ENCODE results near the gene SMIM28.

Gene SMIM28

DNA sequence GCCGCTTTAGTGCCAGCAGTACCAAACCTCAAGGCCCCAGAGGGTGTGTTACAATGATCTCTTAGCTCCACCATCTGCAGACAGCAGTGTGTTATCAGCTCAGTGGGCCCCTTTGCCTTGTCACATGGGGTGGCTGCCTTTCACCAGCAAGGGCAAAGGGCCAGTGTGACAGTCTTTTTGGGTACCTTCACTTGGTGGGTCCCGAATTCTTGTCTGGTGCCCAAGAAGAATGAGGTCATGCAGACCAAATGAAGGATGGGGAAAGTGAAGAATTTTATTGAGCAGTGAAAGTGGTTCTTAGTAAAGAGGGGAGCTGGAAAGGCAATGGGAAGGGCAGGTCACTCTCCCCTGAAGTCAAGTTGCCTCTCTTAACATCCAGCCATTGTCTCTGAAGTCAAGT, 2.9 kb upstream of the SMIM28 start:
- no peak for DNase-seq

GRCh38 chr6:138377042-138377441, 663 bp upstream of the SMIM28 start:
- DNase-seq = no peak

- DNase-seq = no peak
Observed at GRCh38 chr6:138378463-138378862, 758 bp downstream of the SMIM28 start.

GRCh38 chr6:138382498-138383265, 5.0 kb downstream of the SMIM28 start:
- DNase-seq = no peak

DNA sequence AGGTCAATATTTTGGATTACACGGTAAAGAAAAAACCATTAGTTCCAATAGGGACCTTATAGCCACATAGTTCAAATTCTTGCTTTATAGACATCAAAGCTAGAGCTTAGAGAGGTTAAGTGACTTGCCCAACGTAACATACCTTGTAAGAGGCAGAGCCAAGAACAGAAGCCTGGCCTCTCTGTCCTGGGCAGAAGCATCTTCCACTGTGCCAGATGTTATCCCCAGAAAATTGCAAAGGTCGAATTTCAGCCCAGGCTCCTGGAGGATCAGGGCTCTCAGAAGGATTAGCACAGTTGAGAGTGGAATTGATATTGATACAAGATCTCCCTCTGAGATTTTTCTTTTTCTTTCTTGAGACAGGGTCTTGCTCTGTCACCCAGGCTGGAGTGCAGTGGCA, 6.1 kb downstream of the SMIM28 start:
- DNase-seq = no peak

- DNase-seq = no peak
Observed at GRCh38 chr6:138386897-138387296, 9.2 kb downstream of the SMIM28 start.

- DNase-seq = no peak
Observed at GRCh38 chr6:138387577-138388368, 10.1 kb downstream of the SMIM28 start.

DNA sequence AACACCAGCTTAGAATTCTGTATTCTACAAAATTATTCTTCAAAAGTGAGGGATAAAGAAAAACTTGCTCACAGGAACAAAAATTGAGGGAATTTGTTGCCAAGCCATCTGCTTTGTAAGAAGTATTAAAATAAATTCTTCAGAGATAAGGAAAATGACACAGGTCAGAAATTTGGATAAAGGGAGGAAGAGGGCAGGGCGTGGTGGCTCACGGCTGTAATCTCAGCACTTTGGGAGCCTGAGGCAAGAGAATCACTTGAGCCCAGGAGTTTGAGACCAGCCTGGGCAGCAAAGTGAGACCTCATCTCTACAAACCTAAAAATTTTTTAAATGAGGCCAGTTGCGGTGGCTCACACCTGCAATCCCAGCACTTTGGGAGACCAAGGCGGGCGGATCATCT, 11.8 kb downstream of the SMIM28 start:
- DNase-seq = no peak

DNA sequence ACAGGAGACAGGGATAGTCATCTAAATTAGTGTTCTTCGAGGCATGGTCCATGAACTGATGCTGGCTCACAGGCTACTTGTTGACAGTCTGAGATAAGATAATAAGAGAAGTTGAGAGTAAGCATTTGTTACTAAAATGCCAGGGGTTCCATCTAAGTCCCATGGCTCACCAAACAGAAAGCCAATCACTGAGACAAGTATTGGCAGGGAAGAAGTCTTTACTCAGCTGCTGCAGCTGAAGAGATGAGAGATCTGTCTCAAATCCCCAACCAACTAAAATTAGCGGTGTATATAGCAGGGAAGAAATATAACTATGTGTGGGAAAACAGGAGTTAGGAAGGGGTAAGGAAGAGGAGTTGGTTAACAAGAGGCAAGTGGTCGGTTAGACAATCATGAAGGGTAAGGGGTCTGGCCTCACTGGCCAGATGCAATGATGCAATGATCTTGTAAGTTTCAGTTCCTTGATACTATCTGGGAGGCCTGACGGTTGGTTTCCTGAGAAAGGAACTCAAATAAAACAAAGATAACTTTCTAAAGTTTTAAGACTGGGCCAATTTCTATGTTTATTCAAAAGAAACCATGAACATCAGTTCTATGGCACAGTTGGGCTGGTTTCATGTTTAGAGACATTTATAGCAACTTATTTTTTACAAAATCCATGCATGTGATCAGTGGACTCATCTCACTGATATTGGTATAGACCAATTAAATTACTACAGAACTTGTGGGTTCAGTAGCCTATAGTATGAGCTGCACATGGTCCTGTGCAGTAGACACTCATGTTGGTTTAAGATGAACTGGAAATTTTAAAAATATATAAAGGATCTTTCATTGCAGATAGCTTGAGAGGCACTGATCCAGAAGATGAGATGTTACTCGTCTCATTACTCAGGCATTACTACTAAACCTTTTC, 16.4 kb downstream of the SMIM28 start:
- DNase-seq = no peak

DNA sequence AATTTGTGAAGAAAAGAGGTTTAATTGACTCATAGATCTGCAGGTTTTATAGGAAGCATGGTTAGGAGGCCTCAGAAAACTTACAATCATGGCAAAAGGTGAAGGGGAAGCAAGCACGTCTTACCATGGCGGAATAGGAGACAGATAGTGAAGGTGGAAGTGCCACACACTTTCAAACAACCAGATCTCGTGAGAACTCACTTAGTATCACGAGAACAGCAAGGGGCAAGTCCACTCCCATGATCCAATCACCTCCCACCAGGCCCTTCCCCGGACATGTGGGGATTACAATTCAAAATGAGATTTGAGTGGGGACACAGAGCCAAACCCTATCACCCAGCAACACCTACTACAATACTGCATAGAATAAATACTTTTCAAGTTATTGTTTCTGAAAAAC, 19.0 kb downstream of the SMIM28 start:
- no peak for DNase-seq

GRCh38 chr6:138397128-138398122, 19.7 kb downstream of the SMIM28 start:
- DNase-seq = no peak

- no peak for DNase-seq
Observed at GRCh38 chr6:138400326-138400725, 22.6 kb downstream of the SMIM28 start.

DNA sequence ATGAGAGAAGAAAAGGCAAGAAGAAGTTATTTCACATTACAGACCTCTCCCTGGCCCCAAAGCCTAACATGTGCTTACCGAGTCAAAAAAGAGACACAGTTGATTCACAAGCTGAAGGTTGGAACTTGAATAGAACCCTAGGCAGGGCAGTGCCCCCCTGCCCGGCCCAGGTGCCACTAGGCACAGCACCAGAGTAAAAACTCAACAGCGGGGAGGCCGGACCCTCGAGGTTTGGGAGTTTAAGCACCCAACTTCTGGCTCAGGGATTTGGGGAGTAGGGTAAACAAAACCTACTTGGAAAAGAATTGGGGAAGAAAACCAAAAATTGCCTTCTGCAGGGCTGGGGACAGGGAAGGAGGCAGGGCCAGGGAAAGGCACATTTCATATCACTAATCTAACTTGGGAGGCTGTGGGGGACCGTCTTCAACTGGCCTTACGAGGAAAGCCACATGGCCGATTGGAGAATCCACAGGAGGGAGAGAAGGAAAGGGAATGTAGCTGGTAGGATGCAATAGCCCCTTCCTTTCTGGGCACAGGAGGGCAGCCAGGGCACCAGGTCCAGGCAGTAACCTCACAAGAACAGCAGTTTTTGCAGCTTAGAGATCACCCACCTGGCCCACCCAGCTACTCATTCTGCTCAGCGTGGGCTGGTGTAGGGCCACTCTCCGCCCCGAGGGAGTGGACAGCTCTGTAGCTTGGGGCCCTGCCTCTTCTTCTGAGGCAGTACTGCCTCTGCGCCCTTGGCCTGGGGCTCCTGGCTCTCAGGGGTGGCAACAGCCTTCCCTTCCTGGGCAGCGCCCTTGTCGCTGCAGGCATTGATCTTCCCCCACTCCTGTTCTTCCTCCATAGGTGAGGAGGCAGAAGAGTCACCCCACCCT, 24.5 kb downstream of the SMIM28 start:
- no peak for DNase-seq

DNA sequence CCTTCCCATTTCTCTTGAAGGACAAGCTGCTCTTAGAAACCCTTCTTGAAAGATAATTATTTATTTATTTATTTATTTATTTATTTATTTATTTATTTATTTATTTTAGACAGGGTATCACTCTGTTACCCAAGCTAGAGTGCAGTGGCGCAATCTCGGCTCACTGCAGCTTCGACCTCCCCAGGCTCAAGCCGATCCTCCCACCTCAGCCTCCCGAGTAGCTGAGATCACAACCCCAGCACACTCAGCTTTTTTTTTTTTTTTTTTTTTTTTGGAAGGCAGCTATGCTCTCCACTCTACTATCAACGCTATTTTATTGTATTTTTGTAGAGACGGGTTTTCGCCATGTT, 25.1 kb downstream of the SMIM28 start:
- DNase-seq = no peak

DNA sequence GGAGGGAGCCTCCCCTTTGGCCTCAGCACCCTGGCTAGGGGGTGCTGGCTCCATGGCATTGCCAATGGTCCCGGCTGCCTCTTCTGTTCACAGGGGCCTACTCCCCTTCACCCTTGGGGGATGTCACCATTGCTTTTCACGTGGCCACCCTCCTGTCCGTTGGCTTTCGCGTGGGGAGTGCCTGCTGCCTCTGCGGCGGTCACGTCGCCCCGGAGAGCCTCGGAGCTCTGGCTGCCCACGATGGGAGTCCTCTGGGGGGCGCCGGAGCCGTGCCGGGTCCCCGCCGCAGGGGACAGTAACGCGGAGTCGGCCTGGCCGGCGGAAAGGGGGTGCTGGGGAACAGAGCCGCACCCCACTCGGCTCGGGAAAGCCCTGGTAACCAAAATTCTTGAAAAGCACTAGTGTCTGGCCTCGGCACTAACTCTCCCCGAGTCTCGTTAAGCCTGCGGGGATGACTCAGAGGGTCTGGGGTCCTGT, 25.7 kb downstream of the SMIM28 start:
- peak; percentile 76 for DNase-seq

DNA sequence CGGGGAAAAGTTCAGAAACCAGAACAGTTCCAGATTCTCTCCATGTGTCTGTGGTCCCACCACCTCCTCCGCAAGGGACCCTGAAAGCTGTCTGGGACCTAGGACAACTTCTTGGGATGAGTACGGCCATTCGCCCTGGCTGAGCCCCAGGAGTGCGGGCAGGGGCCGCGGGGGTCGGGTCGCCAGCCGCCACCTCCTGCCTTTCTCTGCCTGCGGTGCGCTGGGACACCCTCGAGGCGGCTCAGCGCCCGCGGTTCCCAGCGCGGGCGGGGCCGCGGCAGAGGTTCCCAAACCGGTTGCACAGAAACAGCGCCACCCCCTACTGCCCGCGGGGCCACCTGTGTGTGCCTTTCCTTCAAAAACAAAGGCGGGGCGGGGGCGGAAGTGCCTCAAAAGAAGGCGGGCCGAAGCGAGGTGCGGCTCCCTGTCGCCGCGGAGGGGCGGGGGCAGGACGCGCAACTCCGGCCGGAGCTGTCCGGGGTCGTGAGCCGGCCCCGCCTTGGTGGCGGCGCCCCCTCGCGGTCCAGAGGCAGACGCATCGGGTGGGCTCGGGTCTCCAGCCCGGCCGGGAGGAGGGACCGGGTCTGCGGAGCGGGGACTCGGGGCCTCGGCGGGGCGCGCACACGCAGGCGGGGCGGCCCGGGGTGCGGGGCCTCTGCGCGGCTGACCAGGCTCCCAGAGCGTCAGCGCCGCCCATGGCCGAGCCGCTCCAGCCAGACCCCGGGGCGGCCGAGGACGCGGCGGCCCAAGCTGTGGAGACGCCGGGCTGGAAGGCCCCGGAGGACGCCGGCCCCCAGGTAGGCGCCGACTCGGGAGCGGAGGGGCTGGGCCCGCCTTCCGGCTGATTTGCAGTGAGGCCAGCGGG, 26.3 kb downstream of the SMIM28 start, which contains the start of gene HEBP2:
Gene HEBP2 (plus strand): TSS at position 423 of the 865 bp plus-strand sequence. CDS start 273 bp downstream, at position 696.
- peak; percentile 97 for DNase-seq

- peak; percentile 72 for DNase-seq
Observed at GRCh38 chr6:138404666-138405337, 27.1 kb downstream of the SMIM28 start.

GRCh38 chr6:138405816-138406413, 28.2 kb downstream of the SMIM28 start:
- DNase-seq = no peak

DNA sequence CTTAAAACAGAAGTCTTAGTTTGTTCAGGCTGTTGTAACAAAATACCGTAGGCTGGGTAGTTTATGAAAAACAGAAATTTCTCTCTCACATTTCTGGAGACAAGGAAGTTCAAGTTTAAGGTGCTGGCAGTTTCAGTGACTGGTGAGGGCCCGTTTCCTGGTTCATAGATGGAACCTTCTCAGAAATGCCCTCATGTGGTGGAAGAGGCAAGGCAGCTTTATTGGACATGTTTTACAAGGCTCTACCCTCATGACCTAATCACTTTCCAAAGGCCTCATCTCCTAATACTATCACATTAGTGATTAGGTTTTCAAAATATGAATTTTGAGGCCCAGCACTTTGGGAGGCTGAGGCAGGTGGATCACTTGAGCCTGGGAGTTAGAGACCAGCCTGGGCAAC, 28.7 kb downstream of the SMIM28 start:
- DNase-seq = no peak
